ENCODE data around the gene RAB20. TPM values are rescaled to one million over a fixed set of nuclear protein-coding genes. Genes with fewer than 3 reads are reported as not detected.

RAB20 gene
- total RNA-seq, 4 donors from 2014 or later = 8.7 to 32.8 (median 18.4) TPM

- TF ChIP-seq CTCF (IDR thresholded peaks at IDR 0.05) (no peak), POLR2A (IDR thresholded peaks at IDR 0.05) (no peak), EP300 (IDR thresholded peaks at IDR 0.05) (no peak), POLR2AphosphoS5 (IDR thresholded peaks at IDR 0.05) (no peak)
- H3K36me3 ChIP-seq = peaks cover 0 to 93% of the 10 kb centered on the region in 2 donors
- no peak overlapping the region for H3K27ac ChIP-seq
- 94% methylated on average over 8 of the region's 12 CpGs; no CpG with 5 or more reads in 1 of the 2 donors for WGBS, 2 donors (ENCODE audit: low coverage in 1 of 2)
- no peaks in the 10 kb centered on the region for H3K9me3 ChIP-seq
- no peak for ATAC-seq
- H3K4me1 ChIP-seq = peaks cover 0 to 42% (median 0%) of the 10 kb centered on the region in 3 donors
- H3K4me3 ChIP-seq = no peak overlapping the region
- H3K27me3 ChIP-seq = no peaks in the 10 kb centered on the region
Measured at GRCh38 chr13:110476220-110476617, 85.3 kb downstream of the RAB20 start.

DNA sequence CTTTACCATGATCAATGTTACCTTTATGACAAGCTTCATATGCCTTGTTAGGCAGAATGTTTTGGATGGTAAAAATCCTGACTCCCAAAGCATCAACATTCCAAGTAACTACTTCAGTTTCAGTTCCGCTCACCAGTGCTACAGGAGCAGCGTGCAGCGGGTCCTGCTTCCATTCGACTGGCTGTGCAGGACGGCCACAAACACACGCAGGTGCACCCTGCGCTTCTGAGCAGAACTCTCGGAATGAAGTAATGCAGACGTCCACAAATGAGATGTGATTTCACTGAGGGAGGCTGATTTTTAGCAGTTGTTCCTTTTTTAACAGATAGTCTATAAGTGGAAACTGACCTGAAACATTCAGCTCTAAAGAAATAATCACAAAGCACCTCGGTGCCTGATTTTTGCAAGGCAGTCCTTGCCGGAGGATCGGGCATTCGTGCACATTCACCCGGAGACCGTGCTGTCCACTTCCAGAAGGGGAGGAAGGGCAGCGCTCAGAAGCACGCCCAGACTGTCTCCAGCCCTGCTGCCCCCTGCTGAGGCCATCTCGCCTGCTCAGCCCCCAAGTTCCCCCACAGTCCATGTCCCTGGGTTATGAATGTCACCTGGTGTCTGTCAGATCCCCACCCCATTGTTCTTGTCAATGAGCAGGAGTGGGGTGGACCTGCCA is 85.8 kb downstream of the RAB20 start:
- H3K9me3 ChIP-seq = no peaks in the 10 kb centered on the region
- peaks cover 0 to 96% of the 10 kb centered on the region in 2 donors for H3K36me3 ChIP-seq
- WGBS, 2 donors (ENCODE audit: low coverage in 1 of 2) = 87 to 92% methylated on average over 15 of the region's 18 CpGs
- H3K4me1 ChIP-seq = peaks cover 0 to 47% (median 0%) of the 10 kb centered on the region in 3 donors
- TF ChIP-seq EP300 (IDR thresholded peaks at IDR 0.05) (no peak), POLR2AphosphoS5 (IDR thresholded peaks at IDR 0.05) (no peak), POLR2A (IDR thresholded peaks at IDR 0.05) (no peak), CTCF (IDR thresholded peaks at IDR 0.05) (no peak)
- no peaks in the 10 kb centered on the region for H3K27me3 ChIP-seq
- no peak overlapping the region for H3K27ac ChIP-seq
- no peak for ATAC-seq
- no peak overlapping the region for H3K4me3 ChIP-seq

DNA sequence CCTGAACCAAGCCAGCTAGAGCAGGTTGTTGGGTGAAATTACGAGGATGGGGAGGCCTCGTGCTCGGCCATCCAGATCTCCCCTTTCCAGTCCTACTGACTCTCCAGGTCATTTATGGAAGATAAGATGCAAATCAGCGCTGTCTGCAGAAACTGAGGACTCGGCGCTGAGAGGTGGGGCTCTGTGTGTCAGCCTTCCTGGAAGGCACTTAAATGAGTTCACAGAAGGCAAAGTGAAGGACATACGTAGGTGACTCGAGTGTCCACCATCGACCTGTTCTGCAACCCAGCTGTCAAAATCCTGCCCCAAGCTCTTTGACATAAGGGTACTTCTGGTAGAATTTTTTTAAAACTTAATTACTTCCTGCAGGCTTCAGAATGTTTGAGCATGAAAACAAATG is 86.4 kb downstream of the RAB20 start:
- WGBS, 2 donors (ENCODE audit: low coverage in 1 of 2) = 72% methylated on average over 3 of the region's 9 CpGs; no CpG with 5 or more reads in 1 of the 2 donors
- no peak for ATAC-seq
- Histone ChIP-seq H3K4me1 (peaks cover 0 to 43% (median 0%) of the 10 kb centered on the region in 3 donors), H3K9me3 (no peaks in the 10 kb centered on the region), H3K27me3 (no peaks in the 10 kb centered on the region), H3K36me3 (peaks cover 0 to 96% of the 10 kb centered on the region in 2 donors), H3K4me3 (no peak overlapping the region), H3K27ac (no peak overlapping the region)
- TF ChIP-seq CTCF (IDR thresholded peaks at IDR 0.05) (no peak), POLR2AphosphoS5 (IDR thresholded peaks at IDR 0.05) (no peak)

DNA sequence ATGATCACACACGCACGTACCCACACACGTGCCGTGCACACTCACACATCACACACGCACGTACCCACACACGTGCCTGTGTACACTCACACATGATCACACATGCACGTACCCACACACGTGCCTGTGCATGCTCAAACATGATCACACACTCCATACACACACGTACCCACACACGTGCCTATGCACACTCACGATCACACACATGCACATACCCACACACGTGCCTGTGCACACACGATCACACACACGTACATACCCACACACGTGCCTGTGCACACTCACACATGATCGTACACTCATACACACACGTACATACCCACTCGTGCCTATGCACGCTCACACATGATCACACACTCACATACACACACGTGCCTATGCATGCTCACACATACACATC is 86.8 kb downstream of the RAB20 start:
- Histone ChIP-seq H3K9me3 (no peaks in the 10 kb centered on the region), H3K4me3 (no peak overlapping the region), H3K36me3 (peaks cover 0 to 96% of the 10 kb centered on the region in 2 donors), H3K27ac (no peak overlapping the region), H3K27me3 (no peaks in the 10 kb centered on the region), H3K4me1 (peaks cover 0 to 40% (median 0%) of the 10 kb centered on the region in 3 donors)
- TF ChIP-seq POLR2A (IDR thresholded peaks at IDR 0.05) (no peak), CTCF (IDR thresholded peaks at IDR 0.05) (no peak), POLR2AphosphoS5 (IDR thresholded peaks at IDR 0.05) (no peak), EP300 (IDR thresholded peaks at IDR 0.05) (no peak)
- ATAC-seq = no peak
- WGBS, 2 donors (ENCODE audit: low coverage in 1 of 2) = 74 to 89% methylated on average over 16 of the region's 21 CpGs

Other genes with a start within 250 kb of the RAB20 start
- gene NAXD, start 53.8 kb upstream of the RAB20 start, total RNA-seq = 10 to 100 TPM; 29.5 to 45.3 (median 36.0) TPM
- 10 to 100 TPM; 36.6 to 69.1 (median 53.8) TPM for gene CARS2, start 144.4 kb upstream of the RAB20 start, total RNA-seq
- 10 to 100 TPM; 16.2 to 29.0 (median 22.7) TPM for gene ING1, start 152.0 kb upstream of the RAB20 start, total RNA-seq